Gastroesophageal sphincter (tissue), 3 donors: ENCODE results near the gene PARN.

Source experiments
- CTCF ChIP-seq, 4 experiments: fragments of 200-600 bp in 2 of 4; fragments of 450-650 bp in 2 of 4; sonication (generic) in 1 of 4; IDR thresholded peaks; one replicate each; pipeline ENCODE4 v1.5.1; 2017 to 2019; ENCODE audit warnings: antibody characterized with exemption in 4 of 4, mild to moderate bottlenecking in 2 of 4, moderate library complexity in 2 of 4
- POLR2A ChIP-seq, 2 donors: fragments of 450-650 bp; IDR thresholded peaks; one replicate each; pipeline ENCODE4 v1.6.1; 2017; ENCODE audit warnings: antibody characterized with exemption in 2 of 2, mild to moderate bottlenecking in 2 of 2, moderate library complexity in 1 of 2

GRCh38 chr16:14539631-14540030, 90.4 kb downstream of the PARN start:
- TF ChIP-seq CTCF (IDR thresholded peaks at IDR 0.05) (no peak), POLR2A (IDR thresholded peaks at IDR 0.05) (no peak)
